ENCODE results near the gene GET3.
A peak's percentile ranks its signal among the peaks of the same experiment; 100 is the strongest.

GET3 gene

DNA sequence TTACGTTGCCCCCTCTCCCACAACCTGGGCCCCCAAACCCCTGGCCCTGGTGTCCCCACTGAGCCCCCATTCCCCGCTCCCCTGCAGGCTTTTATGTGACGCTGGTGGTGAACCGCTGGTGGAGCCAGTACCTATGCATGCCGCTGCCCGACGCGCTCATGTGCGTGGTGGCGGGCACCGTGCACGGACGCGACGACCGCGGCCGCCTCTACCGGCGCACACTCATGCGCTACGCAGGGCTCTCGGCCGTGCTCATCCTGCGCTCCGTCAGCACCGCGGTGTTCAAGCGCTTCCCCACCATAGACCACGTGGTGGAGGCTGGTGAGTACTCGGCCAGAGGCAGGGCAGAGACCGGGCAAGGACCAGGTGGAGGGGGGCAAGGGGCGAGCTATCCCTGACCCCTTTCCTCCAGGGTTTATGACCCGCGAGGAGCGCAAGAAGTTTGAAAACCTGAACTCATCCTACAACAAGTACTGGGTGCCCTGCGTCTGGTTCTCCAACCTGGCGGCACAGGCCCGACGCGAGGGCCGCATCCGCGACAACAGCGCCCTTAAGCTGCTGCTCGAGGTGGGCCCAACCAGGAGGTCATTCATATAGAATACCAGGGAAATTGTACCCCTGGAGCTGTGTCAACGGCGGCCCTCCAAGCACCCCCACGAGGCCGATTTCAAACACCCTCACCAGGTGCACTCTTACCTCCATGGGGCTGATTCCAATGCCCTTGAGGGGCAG lies 17.3 kb downstream of the GET3 start:
- DNase-seq = no peak

DNA sequence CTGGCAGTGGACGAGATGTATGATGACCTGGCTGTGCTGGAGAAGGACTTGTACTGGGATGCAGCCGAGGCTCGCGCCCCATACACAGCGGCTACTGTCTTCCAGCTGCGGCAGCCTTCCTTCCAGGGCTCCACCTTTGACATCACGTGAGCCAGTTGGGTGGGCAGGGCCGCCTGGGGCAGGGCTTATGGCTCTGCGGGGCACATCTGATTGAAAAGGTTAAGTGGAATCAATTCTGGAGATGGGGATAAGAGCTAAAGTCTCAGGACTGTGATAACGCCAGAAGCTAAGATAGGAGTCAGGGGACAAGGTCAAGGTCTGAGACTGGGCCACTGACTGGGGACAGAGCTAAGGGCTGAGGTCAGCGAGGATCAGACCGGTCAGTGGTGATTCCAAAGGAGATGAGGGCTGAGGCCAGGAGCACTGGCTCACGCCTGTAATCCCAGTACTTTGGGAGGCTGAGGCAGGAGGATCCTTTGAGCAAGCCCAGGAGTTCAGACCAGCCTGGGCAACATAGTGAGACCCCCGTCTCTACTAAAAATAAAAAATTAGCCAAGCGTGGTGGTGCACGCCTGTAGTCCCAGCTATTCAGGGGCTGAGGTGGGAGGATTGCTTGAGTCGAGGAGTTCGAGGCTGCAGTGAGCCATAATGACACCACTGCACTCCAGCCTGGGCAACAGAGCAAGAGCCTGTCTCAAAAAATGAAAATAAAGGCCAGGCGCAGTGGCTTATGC lies 19.0 kb downstream of the GET3 start:
- DNase-seq = no peak

DNA sequence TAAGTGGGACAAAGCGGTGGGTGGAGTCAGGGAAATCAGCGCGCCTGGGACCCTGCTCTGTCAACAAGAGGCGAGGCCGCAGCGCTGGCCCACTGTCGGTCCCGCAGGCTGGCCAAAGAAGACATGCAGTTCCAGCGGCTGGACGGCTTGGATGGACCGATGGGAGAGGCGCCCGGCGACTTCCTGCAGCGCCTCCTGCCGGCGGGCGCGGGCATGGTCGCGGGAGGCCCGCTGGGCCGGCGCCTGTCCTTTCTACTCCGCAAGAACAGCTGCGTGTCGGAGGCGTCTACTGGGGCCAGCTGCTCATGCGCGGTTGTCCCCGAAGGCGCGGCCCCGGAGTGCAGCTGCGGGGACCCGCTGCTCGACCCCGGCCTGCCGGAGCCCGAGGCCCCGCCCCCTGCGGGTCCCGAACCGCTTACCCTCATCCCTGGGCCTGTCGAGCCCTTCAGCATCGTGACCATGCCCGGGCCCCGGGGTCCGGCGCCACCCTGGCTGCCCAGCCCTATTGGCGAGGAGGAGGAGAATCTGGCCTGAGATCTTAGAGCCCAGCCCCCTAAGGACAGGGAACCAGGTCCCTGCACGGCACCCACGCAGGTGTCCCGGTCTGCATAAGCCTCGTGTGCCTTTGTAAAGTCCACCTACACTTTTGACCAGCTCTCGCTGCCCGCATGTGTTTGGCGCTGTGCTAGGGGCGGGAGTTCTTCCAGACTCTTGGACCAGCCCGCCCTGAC lies 20.4 kb downstream of the GET3 start:
- DNase-seq = peak; percentile 79

DNA sequence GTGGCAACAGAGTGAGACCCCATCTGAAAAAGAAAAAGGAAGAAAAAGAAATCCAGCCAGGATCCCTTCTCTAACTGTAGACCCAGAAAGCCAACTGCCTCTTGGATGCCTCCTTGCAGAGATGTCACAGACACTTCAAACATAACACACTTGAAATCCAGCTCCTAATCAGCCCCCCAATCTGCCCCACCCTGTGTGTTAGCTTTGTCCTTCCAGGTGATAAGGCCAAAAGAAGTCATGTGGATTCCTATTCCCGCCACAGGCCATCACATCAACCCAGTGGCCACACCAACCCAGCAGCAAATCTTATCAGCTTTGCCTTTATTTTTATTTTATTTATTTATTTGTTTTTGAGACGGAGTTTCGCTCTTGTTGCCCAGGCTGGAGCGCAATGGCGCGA lies 22.4 kb downstream of the GET3 start:
- no peak for DNase-seq

DNA sequence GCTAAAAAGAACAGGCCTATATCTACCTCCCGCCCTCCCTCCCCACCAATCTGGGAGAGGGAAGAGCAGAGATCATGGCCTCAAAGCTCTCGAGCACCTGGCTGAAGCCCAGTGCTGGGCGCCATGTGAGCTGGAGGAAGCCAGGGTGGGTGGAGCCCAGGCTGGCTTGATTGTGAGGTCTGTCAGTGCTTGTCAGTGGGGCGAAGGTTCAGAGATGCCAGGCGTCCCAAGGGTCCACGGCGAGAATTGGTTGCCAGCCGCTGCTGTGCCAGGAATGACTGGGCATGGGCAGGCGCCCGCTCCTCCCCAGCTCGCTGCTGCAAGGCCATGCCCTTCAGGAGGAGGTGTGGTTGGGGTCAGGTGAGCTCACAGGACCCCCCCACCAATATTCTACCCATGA lies 25.8 kb downstream of the GET3 start:
- DNase-seq = no peak

DNA sequence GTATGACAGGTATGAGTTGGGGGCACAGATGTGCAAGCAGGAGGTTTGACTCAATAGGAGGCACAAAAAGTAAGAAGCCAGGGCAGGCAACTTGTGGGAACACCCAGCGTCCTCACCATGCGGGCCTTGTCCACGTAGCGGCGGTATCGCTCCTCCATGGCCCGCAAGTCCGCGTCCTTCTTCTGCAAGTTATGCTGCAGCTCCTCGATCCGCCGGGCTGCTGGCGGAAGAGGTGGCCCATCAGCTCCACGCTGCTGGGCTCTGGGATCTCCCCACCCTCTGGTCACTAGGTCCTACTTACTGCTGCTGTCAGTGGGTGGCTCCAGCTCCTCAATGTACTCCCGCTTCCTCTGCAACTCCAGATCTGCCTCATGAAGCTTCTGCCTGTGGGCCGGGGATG lies 27.4 kb downstream of the GET3 start:
- no peak for DNase-seq

DNA sequence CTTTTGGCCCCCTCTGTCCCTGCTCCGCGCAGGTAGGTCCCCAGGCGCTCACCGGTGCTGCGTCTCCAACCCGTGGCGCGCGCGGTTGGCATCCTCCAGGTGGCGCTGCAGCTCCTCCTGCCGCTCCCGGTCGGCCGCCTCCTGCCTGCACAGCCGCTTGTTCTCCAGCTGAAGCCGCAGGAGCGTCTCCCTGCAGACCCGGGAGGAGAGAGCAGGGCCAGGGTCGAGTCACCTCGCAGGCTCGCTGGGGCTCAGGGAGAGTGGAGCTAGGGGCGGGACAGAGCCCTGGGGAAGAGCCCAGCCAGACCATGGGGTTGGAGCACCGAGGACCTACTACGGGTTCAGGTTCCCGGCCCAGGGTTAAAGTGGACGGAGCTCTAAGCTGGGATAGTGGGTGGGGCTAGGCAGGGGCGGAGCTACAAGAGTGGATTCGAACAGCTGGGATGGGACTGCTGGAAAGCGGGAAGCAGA lies 28.8 kb downstream of the GET3 start:
- peak; percentile 82 for DNase-seq

DNA sequence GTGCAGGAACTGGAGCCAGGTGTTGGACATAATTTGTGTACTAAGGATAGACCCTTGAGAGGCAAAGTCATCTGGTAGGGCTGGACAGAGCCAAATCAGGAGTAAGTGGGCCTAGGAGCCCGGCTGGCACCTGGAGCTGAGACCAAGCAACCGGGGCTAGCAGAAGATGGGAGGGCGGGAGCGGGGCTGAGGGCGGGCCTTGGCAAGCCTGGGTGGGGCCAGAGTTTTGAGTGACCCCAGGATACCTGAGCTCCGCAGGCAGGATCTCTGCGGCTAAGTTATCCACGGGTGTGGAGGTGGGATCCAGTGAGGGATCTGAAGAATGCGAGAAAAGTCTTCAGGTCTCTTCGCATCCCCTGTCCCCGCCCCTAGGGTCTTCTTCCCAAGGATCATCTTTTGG lies 29.9 kb downstream of the GET3 start:
- no peak for DNase-seq

DNA sequence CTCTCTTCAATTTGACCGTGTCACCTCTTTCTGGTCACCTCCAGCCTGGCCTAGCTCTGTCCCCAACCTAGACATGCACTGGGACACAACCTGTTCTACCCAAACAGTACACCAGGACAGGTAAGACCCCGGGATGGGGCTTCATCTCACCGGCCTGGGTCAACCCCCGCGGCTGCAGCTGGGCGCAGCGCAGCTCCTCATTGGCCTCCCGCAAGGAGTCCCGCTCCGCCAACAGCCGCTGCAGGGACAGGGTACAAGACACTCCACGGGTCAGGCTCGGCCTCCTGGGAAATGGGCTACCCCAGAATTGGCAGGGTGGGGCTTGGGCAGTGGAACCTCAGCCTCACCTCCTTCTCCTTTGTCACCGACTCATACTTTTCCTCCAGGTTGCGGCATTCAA lies 30.4 kb downstream of the GET3 start:
- DNase-seq = no peak

DNA sequence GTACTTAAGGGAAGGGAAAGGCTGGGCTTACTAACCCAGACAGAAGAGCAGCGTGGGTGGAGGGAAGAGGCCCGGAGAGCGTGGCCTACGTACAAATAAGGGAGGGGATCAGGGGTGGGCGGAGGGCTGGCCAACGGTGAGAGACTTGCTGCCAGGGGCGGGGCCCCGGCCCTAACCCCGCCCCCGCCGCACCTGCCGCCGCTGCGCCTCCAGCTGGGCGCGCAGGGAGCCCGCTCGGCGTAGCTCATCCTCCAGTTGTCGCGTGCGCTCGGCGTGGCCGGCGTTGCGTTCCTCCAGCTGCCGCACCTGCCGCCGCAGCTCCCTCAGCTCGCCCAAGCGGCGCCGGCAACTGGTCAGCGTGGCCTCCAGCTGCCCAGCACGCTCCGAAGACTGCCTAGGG lies 32.4 kb downstream of the GET3 start:
- peak; percentile 78 for DNase-seq

DNA sequence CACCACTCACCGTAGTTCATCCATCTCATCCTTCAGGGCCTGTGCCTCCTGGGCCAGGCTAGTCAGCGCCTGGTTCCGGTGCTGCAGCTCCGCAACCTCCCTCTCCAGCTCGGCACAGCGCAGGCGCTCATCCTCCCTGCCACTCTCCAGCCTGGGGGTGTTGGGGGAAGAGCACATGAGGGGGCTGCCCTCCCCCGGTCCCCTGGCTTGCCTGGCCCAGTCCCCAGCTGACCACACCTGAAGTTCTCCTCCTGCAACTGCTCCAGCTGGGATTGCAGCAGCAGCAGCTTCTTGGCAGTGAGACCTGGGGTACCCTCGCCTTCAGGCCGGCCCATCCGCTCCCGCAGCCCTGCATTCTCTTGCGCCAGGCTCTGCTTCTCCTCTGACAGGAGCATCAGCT lies 33.6 kb downstream of the GET3 start:
- DNase-seq = no peak

DNA sequence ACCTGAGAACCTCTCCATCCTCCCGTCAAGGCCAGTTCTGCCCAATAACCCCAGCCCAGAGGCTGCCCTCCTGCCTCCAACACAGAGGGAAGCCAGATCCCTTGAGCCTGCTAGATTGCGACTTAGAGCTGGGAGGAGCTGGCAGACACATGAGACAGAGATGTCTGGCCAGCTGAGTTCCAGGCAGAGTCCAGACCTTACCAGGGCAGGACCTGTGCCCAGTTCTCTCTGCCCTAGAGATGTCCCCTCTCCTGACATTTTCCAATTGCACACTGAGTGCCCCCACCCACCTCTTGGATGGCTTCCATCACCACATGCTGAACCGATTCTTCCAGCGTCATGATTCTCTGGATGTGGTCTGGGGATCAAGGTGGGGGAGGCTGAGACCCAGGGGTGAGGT lies 35.0 kb downstream of the GET3 start:
- no peak for DNase-seq

DNA sequence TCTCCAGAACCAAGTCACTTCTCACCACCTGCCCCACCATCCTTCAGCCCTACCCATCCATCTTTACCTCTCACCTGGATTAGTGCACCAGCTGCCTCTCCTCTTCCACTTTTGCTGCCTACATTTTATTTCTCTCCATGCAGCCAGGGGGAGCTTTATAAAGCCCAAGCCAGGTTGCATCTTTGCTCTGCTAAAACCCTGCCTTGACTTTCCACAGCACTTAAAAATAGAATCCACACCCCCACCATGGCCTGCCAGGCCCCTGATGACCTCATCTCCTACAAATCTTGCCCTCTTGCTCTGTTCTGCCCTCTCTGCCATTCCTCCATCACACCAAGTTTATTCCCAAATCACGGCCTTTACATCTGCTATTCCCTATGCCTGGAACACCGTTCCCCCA lies 36.3 kb downstream of the GET3 start:
- no peak for DNase-seq

DNA sequence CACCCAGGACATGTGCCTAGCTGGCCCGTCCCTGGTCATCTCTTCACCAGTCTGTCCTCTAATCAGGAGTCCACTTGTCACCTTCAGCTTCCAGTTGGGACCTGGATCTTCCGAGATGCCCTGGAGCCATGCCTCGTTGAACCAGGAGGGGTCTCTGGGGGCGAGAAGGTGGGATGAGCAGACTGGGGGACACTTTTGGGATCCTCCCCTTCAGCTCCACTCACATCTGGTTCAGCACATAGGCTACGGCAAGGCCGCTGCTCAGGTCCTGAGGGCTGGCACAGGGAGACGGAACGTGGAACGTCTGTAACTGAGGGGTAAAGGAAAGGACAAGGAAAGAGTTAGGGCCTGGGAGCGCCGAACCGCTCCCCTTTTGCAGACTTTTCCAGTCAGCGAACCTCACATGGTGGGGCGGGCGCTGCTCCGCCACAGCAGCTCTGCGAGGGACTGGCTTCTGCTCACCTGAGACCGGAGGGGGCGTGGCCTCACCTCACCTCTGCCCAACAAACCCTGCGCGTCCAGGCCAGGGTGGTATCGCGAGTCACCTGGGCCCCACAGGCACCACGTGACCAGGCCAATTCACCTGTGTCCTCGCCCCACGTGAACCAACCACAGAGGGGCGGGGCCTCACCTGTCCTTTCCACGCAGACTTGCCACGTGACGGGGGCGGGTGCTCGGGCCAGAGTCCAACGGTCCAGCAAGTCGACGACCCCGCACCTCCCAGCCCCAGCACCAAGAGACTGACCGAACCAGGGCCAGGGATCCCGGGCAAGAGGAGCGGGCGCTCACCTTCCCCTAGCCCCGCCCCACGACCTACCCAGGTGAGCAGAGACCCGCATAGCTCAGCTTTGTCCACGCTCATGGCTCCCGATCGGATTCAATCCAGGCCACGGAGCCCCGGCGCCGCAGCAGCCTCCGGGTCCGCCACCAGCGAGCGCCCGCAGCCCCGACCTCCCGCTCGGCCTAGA lies 37.6 kb downstream of the GET3 start, which contains the start of gene HOOK2:
Gene HOOK2, minus strand, starts transcription at position 965 of the 968 bp plus-strand sequence. Its CDS starts 103 bp downstream, at position 862.
- peak; percentile 39 for DNase-seq

DNA sequence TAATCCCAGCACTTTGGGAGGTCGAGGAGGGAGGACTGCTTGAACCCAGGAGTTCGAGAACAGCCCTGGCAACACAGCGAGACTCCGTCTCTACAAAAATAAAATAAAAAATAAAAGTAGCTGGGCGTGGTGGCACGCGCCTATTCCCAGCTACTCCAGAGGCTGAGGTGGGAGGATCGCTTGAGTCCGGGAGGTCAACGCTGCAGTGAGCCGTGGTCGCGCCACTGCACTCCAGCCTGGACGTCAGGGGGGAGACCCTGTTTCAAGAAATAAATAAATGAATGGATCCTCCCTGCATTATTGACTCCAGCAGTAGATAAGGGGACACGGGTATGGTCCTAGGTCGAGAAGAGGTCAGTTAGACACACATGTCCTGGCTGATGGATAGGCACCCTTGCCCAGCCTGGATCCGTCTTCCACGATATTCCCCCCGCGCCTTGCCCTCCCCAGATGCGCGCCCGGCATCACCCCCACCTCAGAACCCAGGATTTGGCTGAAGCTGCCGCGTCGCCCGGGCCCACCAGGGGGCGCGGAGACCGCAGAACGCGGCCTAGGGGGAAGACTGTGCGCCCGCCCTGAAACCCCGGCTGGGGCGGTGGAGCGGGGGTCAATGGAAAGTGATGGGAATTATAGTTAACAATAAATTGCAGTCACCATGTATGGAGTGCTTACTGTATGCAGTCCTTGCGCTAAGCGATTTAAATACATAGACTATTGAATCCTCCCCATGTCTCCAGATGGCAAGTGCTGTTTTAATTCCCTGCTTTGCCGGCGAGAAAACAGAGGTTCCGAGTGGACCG lies 40.1 kb downstream of the GET3 start:
- peak; percentile 89 for DNase-seq

DNA sequence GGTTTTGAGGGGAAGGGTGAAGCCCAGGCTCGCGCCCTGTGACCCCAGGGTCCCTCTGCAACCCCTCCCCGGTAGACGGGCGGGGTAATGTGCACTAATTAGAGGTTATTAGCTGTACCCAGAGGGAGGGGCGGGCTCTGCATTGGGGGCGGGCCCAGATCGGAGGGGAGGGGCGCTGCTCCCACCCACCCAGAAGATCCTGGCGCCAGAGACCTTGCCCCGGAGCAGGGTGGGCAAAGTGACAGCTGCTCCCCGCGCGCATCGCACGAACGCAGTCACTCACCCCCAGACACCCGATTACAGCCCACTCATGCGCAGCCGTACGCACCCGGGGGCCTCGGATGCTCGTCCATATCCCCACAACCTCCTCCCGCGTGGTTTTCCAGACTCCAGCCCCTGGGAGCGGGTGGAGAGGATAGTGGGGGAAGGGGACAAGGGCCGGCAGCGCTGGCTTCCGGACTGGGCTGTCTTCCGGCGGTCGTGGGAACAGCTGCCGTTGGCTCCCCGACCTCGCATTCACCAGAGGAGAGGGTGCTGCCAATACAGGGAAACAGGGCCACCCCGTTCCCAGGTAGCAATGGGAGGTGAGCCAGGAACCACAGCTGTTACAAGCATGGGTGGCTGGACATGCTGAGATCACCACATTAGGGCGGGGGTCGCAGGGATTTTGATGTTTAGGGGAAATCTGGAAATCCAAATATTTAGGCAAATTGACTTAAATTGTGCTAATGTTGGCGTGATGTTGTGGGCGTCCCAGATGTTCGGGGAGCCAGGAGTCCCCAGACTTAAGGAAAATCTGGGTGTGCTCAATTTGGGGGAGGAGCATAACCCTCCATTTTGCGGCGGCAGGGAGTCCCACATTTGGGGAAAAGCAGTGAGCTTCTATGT lies 41.0 kb downstream of the GET3 start:
- peak; percentile 62 for DNase-seq

DNA sequence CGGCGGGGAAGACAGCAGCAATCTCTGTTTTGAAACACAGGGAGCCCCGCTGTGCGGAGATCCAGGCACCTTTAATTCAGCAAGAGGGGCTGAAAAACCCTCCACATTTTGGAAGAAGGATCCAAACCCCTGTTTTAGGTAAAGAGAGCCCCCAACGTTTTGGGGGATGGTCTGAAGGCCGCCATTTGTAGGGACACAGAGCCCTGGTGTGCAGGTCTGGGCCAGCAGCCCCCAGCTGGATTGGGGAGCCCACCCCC lies 41.5 kb downstream of the GET3 start:
- DNase-seq = no peak

DNA sequence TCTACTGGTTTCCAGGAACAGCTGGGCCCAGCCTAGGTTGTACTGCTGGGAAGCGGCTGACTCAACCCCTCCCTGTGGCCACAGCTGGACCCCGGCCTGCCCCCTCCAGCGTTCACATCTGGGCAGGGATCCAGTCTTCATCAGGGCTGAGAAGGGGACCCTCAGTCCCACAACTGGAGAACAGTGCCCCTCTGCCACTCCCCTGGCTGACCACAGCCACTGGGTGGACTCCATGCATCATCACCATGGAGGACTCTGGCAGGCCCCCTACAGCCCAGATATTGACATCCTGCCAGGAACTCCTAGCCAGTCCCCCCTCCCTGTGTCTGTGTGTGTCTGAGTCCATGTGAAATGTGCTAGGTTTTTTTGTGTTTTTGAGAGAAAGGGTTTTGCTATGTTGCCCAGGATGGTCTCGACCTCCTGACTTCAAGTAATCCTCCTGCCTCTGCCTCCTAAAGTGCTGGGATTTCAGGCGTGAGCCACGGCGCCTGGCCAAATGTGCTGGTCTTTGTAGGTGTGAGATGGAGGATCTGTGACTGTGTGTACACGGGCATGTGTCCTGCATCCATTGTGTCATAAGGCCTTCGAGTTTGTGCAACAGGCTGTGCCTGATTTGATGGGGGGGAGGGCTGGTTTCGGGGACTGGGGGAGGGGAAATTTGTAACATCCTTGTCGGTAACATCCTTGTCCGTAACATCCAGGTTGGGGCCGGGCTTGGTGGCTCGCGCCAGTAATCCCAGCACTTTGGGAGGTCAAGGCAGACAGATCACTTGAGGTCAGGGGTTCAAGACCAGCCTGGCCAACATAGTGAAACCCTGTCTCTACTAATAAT lies 42.1 kb downstream of the GET3 start:
- no peak for DNase-seq

DNA sequence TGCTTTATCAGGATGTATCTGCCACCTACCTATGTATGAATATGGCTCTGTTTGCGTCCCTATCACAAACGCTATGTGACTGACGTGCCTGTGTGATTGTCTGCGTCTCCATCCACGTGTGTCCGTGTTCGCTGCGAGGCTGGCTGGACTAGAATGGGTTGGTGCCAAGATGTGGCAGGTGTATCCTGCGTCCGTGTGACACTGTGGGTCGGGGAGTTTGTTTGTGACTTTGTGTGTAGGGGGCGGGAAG lies 44.8 kb downstream of the GET3 start:
- DNase-seq = no peak

Measured in stimulated activated CD4-positive, alpha-beta T cell treated with anti-CD3 and anti-CD28 coated beads, Interleukin-15, amount 100 ng/mL, for 24 hours (primary cell).